GM23248 (cell line): ENCODE results near the gene OPN1MW. TPM values are rescaled to one million over a fixed set of nuclear protein-coding genes. Genes with fewer than 3 reads are reported as not detected.
A peak's percentile ranks its signal among the peaks of the same experiment; 100 is the strongest.
"Not testable (repeated sequence)": the region's sequence is repeated elsewhere in the genome, so short reads cannot be mapped to it uniquely, and the experiment has no call there.

ENCODE experiments used
- DNase-seq: peaks from one replicate; pipeline ENCODE4 v3.0.0-alpha.2; 2015
- H2AFZ ChIP-seq: fragments of 200-600 bp; sonication (generic); 2 replicates; pipeline ENCODE4 v1.6.1; 2016; ENCODE audit warnings: antibody characterized with exemption
- H3F3A ChIP-seq: fragments of 200-600 bp; sonication (generic); 2 replicates; pipeline ENCODE4 v1.6.1; 2016; ENCODE audit warnings: mild to moderate bottlenecking, antibody characterized with exemption, mixed run types; ENCODE audit not compliant: insufficient read depth
- H3K27ac ChIP-seq: fragments of 200-600 bp; sonication (generic); 2 replicates; pipeline ENCODE4 v1.5.1; 2016; ENCODE audit warnings: mild to moderate bottlenecking
- H3K27me3 ChIP-seq: fragments of 200-600 bp; sonication (generic); replicated peaks from 2 replicates; pipeline ENCODE4 v1.6.1; 2016; ENCODE audit warnings: mild to moderate bottlenecking; ENCODE audit not compliant: insufficient read depth
- H3K36me3 ChIP-seq: fragments of 200-600 bp; sonication (generic); 2 replicates; pipeline ENCODE4 v1.6.1; 2016; ENCODE audit warnings: low read depth, mild to moderate bottlenecking
- H3K4me1 ChIP-seq: fragments of 200-600 bp; sonication (generic); 2 replicates; pipeline ENCODE4 v1.6.1; 2016; ENCODE audit warnings: mild to moderate bottlenecking; ENCODE audit not compliant: insufficient read depth
- H3K4me2 ChIP-seq: fragments of 200-600 bp; sonication (generic); one replicate; pipeline ENCODE4 v1.6.1; 2016; ENCODE audit warnings: mild to moderate bottlenecking; ENCODE audit not compliant: unreplicated experiment
- H3K4me3 ChIP-seq: fragments of 200-600 bp; sonication (generic); 2 replicates; pipeline ENCODE4 v1.5.1; 2016; ENCODE audit warnings: mild to moderate bottlenecking
- H3K79me2 ChIP-seq: fragments of 200-600 bp; sonication (generic); 2 replicates; pipeline ENCODE4 v1.6.1; 2016; ENCODE audit warnings: mild to moderate bottlenecking; ENCODE audit not compliant: insufficient read depth
- H3K9ac ChIP-seq: fragments of 200-600 bp; sonication (generic); 2 replicates; pipeline ENCODE4 v1.6.1; 2016; ENCODE audit warnings: mild to moderate bottlenecking
- H3K9me2 ChIP-seq: fragments of 200-600 bp; sonication (generic); 2 replicates; pipeline ENCODE4 v1.6.1; 2016; ENCODE audit warnings: mixed run types, mild to moderate bottlenecking, moderate library complexity; ENCODE audit not compliant: insufficient read depth
- H3K9me3 ChIP-seq: fragments of 200-600 bp; sonication (generic); one replicate; pipeline ENCODE4 v1.6.1; 2017; ENCODE audit warnings: low read depth
- H4K20me1 ChIP-seq: fragments of 200-600 bp; sonication (generic); 2 replicates; pipeline ENCODE4 v1.6.0; 2016; ENCODE audit not compliant: insufficient read depth
- EZH2 ChIP-seq: fragments of 200-600 bp; sonication (generic); IDR thresholded peaks from 2 replicates; pipeline ENCODE4 v1.6.1; 2018; ENCODE audit warnings: antibody characterized with exemption, mild to moderate bottlenecking; ENCODE audit not compliant: insufficient read depth, poor library complexity, severe bottlenecking
- EZH2phosphoT487 ChIP-seq: fragments of 200-600 bp; sonication (generic); IDR thresholded peaks from 2 replicates; pipeline ENCODE4 v1.6.1; 2018; ENCODE audit warnings: antibody characterized with exemption, moderate library complexity, mild to moderate bottlenecking, low read depth; ENCODE audit not compliant: insufficient read depth
- WGBS, 2 experiments: methylation state at CpG; one replicate each; pipeline ENCODE4 v1.1.6; 2015 to 2017; ENCODE audit warnings: low lambda C conversion rate in 2 of 2, low coverage in 1 of 2; ENCODE audit errors: missing lambda C conversion rate in 2 of 2; 5-methylcytosine and 5-hydroxymethylcytosine counted together
- in situ Hi-C: fragments of 300-500 bp; cut with MboI; formaldehyde crosslinking; loops from 2 replicates; pipeline ENCODE4 v1.15.0; 2020
- polyA plus RNA-seq: library from polyadenylated mRNA; unstranded; fragments of >200 nt; fragmentation: Nextera tagmentation; extraction: Ambion mirVana; gene quantifications from 2 replicates; pipeline ENCODE4 v1.2.1, GENCODE V29; 2016
- total RNA-seq: library from RNA; depleted of rRNA; stranded (reverse); fragments of >200 nt; shearing (Covaris generic); gene quantifications from 2 replicates; pipeline ENCODE4 v1.2.3, GENCODE V29; 2014; rRNA removed

Gene OPN1MW
- not detected in 2 replicates for total RNA-seq
- polyA plus RNA-seq: not detected in 2 replicates

GRCh38 chrX:154182296-154182695 is at the start of gene OPN1MW:
OPN1MW (plus strand) TSS chrX:154182596; CDS start chrX:154182678, 82 bp downstream.
- WGBS, 2 experiments: no CpG with 5 or more reads among the region's 14 CpGs
- H3K79me2 ChIP-seq: not testable (repeated sequence)

GRCh38 chrX:154135458-154136229 is 46.8 kb upstream of the OPN1MW start:
- in situ Hi-C loops: no loop called here
- no peak overlapping the region for H3K9ac ChIP-seq

More at GRCh38 chrX:154182296-154182695, at the start of gene OPN1MW:
- H2AFZ ChIP-seq, H3K4me2 ChIP-seq, H3K4me1 ChIP-seq, H3F3A ChIP-seq, H3K9me2 ChIP-seq, H3K27me3 ChIP-seq, H3K9ac ChIP-seq, H3K36me3 ChIP-seq, H3K9me3 ChIP-seq, in situ Hi-C loops, H3K4me3 ChIP-seq, H3K27ac ChIP-seq, DNase-seq, H4K20me1 ChIP-seq: not testable (repeated sequence)

GRCh38 chrX:154136627-154137161 is 45.7 kb upstream of the OPN1MW start:
- in situ Hi-C loops: no loop called here
- Histone ChIP-seq H3K9me3 (no peaks in the 10 kb centered on the region), H3K27me3 (no peaks in the 10 kb centered on the region), H4K20me1 (no peaks in the 10 kb centered on the region), H3F3A (no peaks in the 10 kb centered on the region), H3K9ac (peak overlapping the region; percentile 31; the same call in 1 of the 2 replicates), H2AFZ (peak overlapping the region; percentile 88), H3K79me2 (no peaks in the 10 kb centered on the region), H3K4me3 (peak overlapping the region; percentile 70), H3K36me3 (no peaks in the 10 kb centered on the region), H3K27ac (no peak overlapping the region), H3K4me1 (no peaks in the 10 kb centered on the region), H3K9me2 (no peaks in the 10 kb centered on the region), H3K4me2 (peak overlapping the region; percentile 65)
- WGBS, 2 experiments: 6 to 7% methylated on average over 22 to 25 of the region's 44 CpGs
- TF ChIP-seq EZH2 (no peak), EZH2phosphoT487 (no peak)
- DNase-seq: peak; percentile 73

More at GRCh38 chrX:154135458-154136229, 46.8 kb upstream of the OPN1MW start:
- no peak overlapping the region for H3K4me3 ChIP-seq
- no peaks in the 10 kb centered on the region for H3K36me3 ChIP-seq
- no peaks in the 10 kb centered on the region for H4K20me1 ChIP-seq
- H3K27me3 ChIP-seq: no peaks in the 10 kb centered on the region
- H3K4me1 ChIP-seq: no peaks in the 10 kb centered on the region
- no peak overlapping the region for H3K4me2 ChIP-seq
- TF ChIP-seq EZH2: no peak
- TF ChIP-seq EZH2phosphoT487: no peak
- WGBS, 2 experiments: 73 to 77% methylated on average over 7 of the region's 7 CpGs
- no peak overlapping the region for H2AFZ ChIP-seq
- no peak overlapping the region for H3K27ac ChIP-seq
- H3F3A ChIP-seq: no peaks in the 10 kb centered on the region
- no peaks in the 10 kb centered on the region for H3K9me3 ChIP-seq
- DNase-seq: peak; percentile 26
- H3K79me2 ChIP-seq: no peaks in the 10 kb centered on the region
- H3K9me2 ChIP-seq: no peaks in the 10 kb centered on the region

- Histone ChIP-seq H4K20me1 (no peaks in the 10 kb centered on the region), H3K9me3 (no peaks in the 10 kb centered on the region), H3F3A (no peaks in the 10 kb centered on the region), H3K27me3 (no peaks in the 10 kb centered on the region), H3K4me3 (no peak overlapping the region), H2AFZ (no peak overlapping the region), H3K27ac (no peak overlapping the region), H3K79me2 (no peaks in the 10 kb centered on the region), H3K9me2 (no peaks in the 10 kb centered on the region), H3K9ac (no peak overlapping the region), H3K4me1 (no peaks in the 10 kb centered on the region), H3K4me2 (no peak overlapping the region), H3K36me3 (no peaks in the 10 kb centered on the region)
- in situ Hi-C loops: no loop called here
- WGBS, 2 experiments: 78 to 90% methylated on average over 5 to 10 of the region's 10 CpGs
- TF ChIP-seq EZH2 (no peak), EZH2phosphoT487 (no peak)
- no peak for DNase-seq
Measured at GRCh38 chrX:154138857-154139256, 43.5 kb upstream of the OPN1MW start.
